Adrenal gland (tissue), 12 donors: ENCODE results near the gene EXOC6B. TPM values are rescaled to one million over a fixed set of nuclear protein-coding genes. Genes with fewer than 3 reads are reported as not detected.

ENCODE experiments used
- DNase-seq, 7 donors: peaks; one replicate each; pipeline ENCODE4 v3.0.0-alpha.2; 2019 to 2020
- H3K27ac ChIP-seq, 5 donors: fragments of 200-600 bp; sonication (generic) in 4 of 5; 1 replicate in 3 of 5; 2 replicates in 2 of 5; pipeline versions ENCODE4 v1.5.1 to v1.8.0; 2016 to 2020; ENCODE audit warnings: mild to moderate bottlenecking in 1 of 5
- H3K27me3 ChIP-seq: fragments of 200-600 bp; 2 replicates; pipeline ENCODE4 v1.8.0; 2021
- H3K36me3 ChIP-seq, 2 donors: fragments of 200-600 bp; replicated peaks in 1 of 2; 1 replicate in 1 of 2; 2 replicates in 1 of 2; pipeline versions ENCODE4 v1.5.1 to v1.8.0; 2018 to 2022
- H3K4me1 ChIP-seq, 2 donors: fragments of 200-600 bp; replicated peaks in 1 of 2; 1 replicate in 1 of 2; 2 replicates in 1 of 2; pipeline versions ENCODE4 v1.5.1 to v1.8.0; 2018 to 2021
- H3K4me3 ChIP-seq, 4 donors: fragments of 200-600 bp; sonication (generic) in 3 of 4; one replicate each; pipeline ENCODE4 v1.5.1; 2016 to 2018
- H3K9me3 ChIP-seq, 3 donors: fragments of 200-600 bp; sonication (generic) in 1 of 3; replicated peaks in 1 of 3; 1 replicate in 2 of 3; 2 replicates in 1 of 3; pipeline versions ENCODE4 v1.5.1 to v1.8.0; 2016 to 2021
- POLR2A ChIP-seq, 2 donors: fragments of 450-650 bp; IDR thresholded peaks; one replicate each; pipeline ENCODE4 v1.6.1; 2017; ENCODE audit warnings: antibody characterized with exemption in 2 of 2, mild to moderate bottlenecking in 2 of 2, moderate library complexity in 1 of 2
- WGBS, 4 donors: extraction: QIAGEN DNeasy Blood & Tissue Kit in 2 of 4; methylation state at CpG; one replicate each; pipeline versions ENCODE4 v1.1.5 to v1.1.7; 2013 to 2017; 5-methylcytosine and 5-hydroxymethylcytosine counted together
- intact Hi-C, 2 donors: fragments of 100-400 bp; cut with DNase I; formaldehyde crosslinking; loops; one replicate each; pipeline versions ENCODE4 v1.14.1 to v1.15.0; 2022 to 2023
- polyA plus RNA-seq, 3 donors: library from polyadenylated mRNA; stranded (reverse); fragments of 200-250 nt in 2 of 3; fragments of 350-450 nt in 1 of 3; fragmentation: Illumina TruSeq in 1 of 3; extraction: RNeasy Lipid Tissue Mini Kit (QIAGEN cat#74804) in 1 of 3; gene quantifications; one replicate each; pipeline ENCODE4 v1.2.3, GENCODE V29; 2013 to 2014
- total RNA-seq, 9 donors: library from RNA; depleted of rRNA in 4 of 9; stranded (reverse); fragments of >200 nt in 4 of 9; fragments of 120-200 nt in 1 of 9; fragmentation: NEBNext Ultra II Directional in 1 of 9; extraction: Animal tissue kit (Norgen Biotek cat#: 25700) in 1 of 9; gene quantifications; one replicate each; pipeline versions ENCODE4 v1.1.0 to v1.2.4, GENCODE V29; 2013 to 2023
- TF ChIP-seq, protein P1 (sequence below), 6 experiments: fragments of 450-650 bp in 4 of 6; fragments of 200-600 bp in 2 of 6; sonication (generic) in 1 of 6; IDR thresholded peaks; 1 replicate in 5 of 6; 2 replicates in 1 of 6; pipeline versions ENCODE4 v1.5.1 to v1.8.0; 2016 to 2021; ENCODE audit warnings: antibody characterized with exemption in 6 of 6, mild to moderate bottlenecking in 2 of 6, moderate library complexity in 1 of 6
- donor health status: healthy with polysubstance abuse.
- donor health status: Bipolar disorder and iron deficiency.
- donor health status: DM: yes; HTN: yes; CAD: no.
- donor health status: DM: no; HTN: no; CAD: no.
- donor health status: DM: no; HTN: no; CAD: no.
- donor health status: DM: yes; HTN: yes; CAD: no.

Gene EXOC6B
- total and polyA plus RNA-seq, 12 donors: 6.0 to 92.6 (median 50.6) TPM

DNA sequence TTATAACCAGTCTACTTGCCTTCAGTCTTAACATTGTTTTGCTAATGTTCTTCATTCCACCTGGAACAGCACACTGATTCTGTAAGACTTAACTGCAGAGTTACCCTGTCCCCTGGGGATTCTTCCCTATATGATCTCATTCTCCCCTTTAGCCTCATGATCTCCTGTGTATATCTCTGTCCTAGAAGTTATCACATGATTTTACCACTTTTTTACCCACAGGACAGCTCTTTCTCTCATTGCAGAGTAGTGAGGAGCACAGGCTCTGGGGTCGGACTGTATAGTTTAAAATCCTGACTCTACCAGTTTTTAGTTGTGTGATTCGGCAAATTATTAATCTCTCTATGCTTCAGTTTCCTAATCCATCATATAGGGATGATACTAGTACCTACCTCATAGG, 14.2 kb upstream of the EXOC6B start:
- TF ChIP-seq, protein P1, sequence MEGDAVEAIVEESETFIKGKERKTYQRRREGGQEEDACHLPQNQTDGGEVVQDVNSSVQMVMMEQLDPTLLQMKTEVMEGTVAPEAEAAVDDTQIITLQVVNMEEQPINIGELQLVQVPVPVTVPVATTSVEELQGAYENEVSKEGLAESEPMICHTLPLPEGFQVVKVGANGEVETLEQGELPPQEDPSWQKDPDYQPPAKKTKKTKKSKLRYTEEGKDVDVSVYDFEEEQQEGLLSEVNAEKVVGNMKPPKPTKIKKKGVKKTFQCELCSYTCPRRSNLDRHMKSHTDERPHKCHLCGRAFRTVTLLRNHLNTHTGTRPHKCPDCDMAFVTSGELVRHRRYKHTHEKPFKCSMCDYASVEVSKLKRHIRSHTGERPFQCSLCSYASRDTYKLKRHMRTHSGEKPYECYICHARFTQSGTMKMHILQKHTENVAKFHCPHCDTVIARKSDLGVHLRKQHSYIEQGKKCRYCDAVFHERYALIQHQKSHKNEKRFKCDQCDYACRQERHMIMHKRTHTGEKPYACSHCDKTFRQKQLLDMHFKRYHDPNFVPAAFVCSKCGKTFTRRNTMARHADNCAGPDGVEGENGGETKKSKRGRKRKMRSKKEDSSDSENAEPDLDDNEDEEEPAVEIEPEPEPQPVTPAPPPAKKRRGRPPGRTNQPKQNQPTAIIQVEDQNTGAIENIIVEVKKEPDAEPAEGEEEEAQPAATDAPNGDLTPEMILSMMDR (IDR thresholded peaks at IDR 0.05): no peak
- no peak for TF ChIP-seq POLR2A (IDR thresholded peaks at IDR 0.05)
- H3K4me3 ChIP-seq: no peak overlapping the region
- no peak for DNase-seq
- no peak overlapping the region for H3K27ac ChIP-seq
- no peaks in the 10 kb centered on the region for H3K4me1 ChIP-seq
- 89 to 95% (median 92%) methylated on average over 2 of the region's 2 CpGs for WGBS, 4 donors
- intact Hi-C loops: no loop called here
- no peaks in the 10 kb centered on the region for H3K27me3 ChIP-seq
- H3K9me3 ChIP-seq: no peaks in the 10 kb centered on the region
- H3K36me3 ChIP-seq: no peaks in the 10 kb centered on the region

DNA sequence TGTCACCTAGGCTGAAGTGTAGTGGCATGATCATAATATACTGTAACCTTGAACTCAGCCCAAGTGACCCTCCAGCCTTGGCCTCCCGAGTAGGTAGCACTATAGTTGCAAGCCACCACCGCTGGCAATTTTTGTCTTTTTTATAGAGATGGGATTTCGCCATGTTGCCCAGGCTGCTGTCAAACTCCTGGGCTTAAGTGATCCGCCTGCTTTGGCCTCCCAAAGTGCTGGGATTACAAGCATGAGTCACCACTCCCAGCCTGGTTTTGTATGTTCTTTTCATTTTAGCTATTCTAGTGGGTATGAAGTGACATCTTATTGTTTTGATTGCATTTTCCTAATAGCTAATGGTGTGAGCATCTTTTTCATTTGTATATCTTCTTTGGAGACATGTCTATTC, 11.3 kb upstream of the EXOC6B start:
- TF ChIP-seq POLR2A (IDR thresholded peaks at IDR 0.05): no peak
- TF ChIP-seq, protein P1 (IDR thresholded peaks at IDR 0.05): no peak
- Histone ChIP-seq H3K4me3 (no peak overlapping the region), H3K27ac (no peak overlapping the region), H3K4me1 (no peaks in the 10 kb centered on the region), H3K27me3 (no peaks in the 10 kb centered on the region), H3K9me3 (no peaks in the 10 kb centered on the region), H3K36me3 (no peaks in the 10 kb centered on the region)
- DNase-seq: peak in 2 of 7 donors; percentile 11 to 31
- WGBS, 4 donors: 59 to 65% (median 62%) methylated on average over 4 of the region's 4 CpGs
- intact Hi-C loops: no loop called here

DNA sequence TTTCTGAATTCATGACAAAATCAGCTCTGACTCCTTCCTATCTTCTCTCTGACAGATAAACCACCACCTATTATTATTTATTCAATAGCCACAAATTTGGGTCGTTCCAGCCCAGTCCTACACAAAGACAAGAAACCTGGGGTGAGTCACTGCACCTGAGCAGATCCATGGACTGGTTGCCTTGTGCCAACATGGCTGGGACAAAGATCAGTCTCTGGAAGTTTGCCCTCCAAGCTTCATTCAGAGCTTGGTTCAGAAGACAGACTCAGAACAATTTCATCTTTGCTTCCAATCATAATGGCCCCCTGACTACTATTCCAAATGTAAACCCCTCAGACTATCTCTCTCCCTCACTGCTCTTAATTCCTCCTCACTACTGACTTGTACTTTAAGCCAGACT, 9.6 kb upstream of the EXOC6B start:
- Histone ChIP-seq H3K27me3 (no peaks in the 10 kb centered on the region), H3K4me1 (no peaks in the 10 kb centered on the region), H3K9me3 (no peaks in the 10 kb centered on the region), H3K27ac (no peak overlapping the region), H3K36me3 (no peaks in the 10 kb centered on the region), H3K4me3 (no peak overlapping the region)
- intact Hi-C loops: no loop called here
- WGBS, 4 donors: 62 to 77% (median 75%) methylated on average over 1 of the region's 1 CpG
- no peak for TF ChIP-seq POLR2A (IDR thresholded peaks at IDR 0.05)
- TF ChIP-seq, protein P1 (IDR thresholded peaks at IDR 0.05): no peak
- no peak for DNase-seq

DNA sequence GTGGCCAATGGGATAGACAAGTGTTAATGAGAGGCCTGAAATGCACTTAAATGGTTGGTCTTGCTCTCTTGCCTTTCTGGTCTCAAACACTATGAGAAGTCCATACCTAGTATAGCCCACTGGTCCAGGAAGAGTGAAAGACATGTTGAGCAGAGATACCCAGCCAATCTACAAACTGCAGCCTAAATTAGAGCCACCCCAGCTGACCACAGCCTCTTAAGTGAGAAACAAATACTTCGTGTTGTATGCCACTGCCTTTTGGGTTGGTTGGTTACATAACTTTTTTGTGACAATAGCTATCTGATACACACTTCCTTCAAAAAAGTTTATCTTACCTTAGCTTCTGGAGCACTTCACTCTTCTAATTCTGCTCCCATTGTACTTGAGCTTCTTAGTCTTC, 8.8 kb upstream of the EXOC6B start:
- Histone ChIP-seq H3K27ac (no peak overlapping the region), H3K36me3 (no peaks in the 10 kb centered on the region), H3K4me1 (no peaks in the 10 kb centered on the region), H3K9me3 (no peaks in the 10 kb centered on the region), H3K4me3 (no peak overlapping the region), H3K27me3 (no peaks in the 10 kb centered on the region)
- no peak for DNase-seq
- WGBS, 4 donors: 68 to 88% (median 83%) methylated on average over 1 of the region's 1 CpG
- TF ChIP-seq, protein P1 (IDR thresholded peaks at IDR 0.05): no peak
- TF ChIP-seq POLR2A (IDR thresholded peaks at IDR 0.05): no peak
- intact Hi-C loops: no loop called here
